Suppressor macrophage (primary cell): ENCODE data around the gene ARID4B.

Experiments
- DNase-seq, 4 experiments: peaks; one replicate each; pipeline ENCODE4 v3.0.0-alpha.2; 2020 to 2022

Gene ARID4B

DNA sequence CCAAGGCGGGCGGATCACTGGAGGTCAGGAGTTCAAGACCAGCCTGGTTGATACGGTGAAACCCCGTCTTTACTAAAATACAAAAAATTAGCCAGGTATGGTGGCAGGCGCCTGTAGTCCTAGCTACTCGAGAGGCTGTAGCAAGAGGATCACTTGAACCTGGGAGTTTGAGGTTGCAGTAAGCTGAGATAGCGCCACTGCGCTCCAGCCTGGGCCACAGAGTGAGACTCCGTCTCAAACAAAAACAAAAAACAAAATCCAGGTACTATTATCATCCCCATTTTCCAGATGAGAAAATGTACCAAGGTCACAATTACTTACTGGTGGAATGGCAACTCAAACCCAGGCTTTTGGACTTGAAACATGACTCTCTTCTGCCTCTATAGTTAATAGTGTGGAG, 203.9 kb downstream of the ARID4B start:
- DNase-seq = no peak

GRCh38 chr1:235122348-235122747, 205.6 kb downstream of the ARID4B start:
- no peak for DNase-seq
